PC-3 (cell line): ENCODE measurements around the gene CCNI2. TPM values are rescaled to one million over a fixed set of nuclear protein-coding genes. Genes with fewer than 3 reads are reported as not detected.

Experiments used
- ATAC-seq: fragments of 200-7000 bp; cut with Tn5 transposase; 2 replicates; pipeline ENCODE4 v1.9.1; 2020; ENCODE audit warnings: mild to moderate bottlenecking, moderate library complexity
- BruUV-seq: library from RNA; stranded (reverse); fragments of 400-500 nt; replicated peaks from 2 replicates; lab custom pipeline; 2021; lab: Mats Ljungman, UMichigan
- CTCF ChIA-PET: fragments of 300-600 bp; sonication (Branson Sonifier 250); formaldehyde crosslinking; loops from one replicate; lab custom pipeline; 2022; ENCODE audit warnings: antibody characterized with exemption; lab: Charles Lee
- POLR2A ChIA-PET: fragments of 300-600 bp; sonication (Branson Sonifier 250); formaldehyde crosslinking; loops from one replicate; lab custom pipeline; 2022; ENCODE audit warnings: antibody characterized with exemption; ENCODE audit not compliant: unreplicated experiment; lab: Charles Lee
- DNase-seq: peaks from one replicate; pipeline ENCODE4 v3.0.0-alpha.2; 2015
- H2AFZ ChIP-seq: fragments of 300-600 bp; sonication (generic); 2 replicates; pipeline ENCODE4 v1.6.0; 2016; ENCODE audit warnings: antibody characterized with exemption, low read length
- H3F3A ChIP-seq: fragments of 300-600 bp; sonication (generic); one replicate; pipeline ENCODE4 v1.6.0; 2017; ENCODE audit warnings: antibody characterized with exemption, low read length, control low read depth, mild to moderate bottlenecking; ENCODE audit not compliant: unreplicated experiment
- H3K27ac ChIP-seq: fragments of 300-600 bp; sonication (generic); 2 replicates; pipeline ENCODE4 v1.5.1; 2016; ENCODE audit warnings: mild to moderate bottlenecking, low read length
- H3K27me3 ChIP-seq: fragments of 300-600 bp; sonication (generic); 2 replicates; pipeline ENCODE4 v1.6.1; 2016; ENCODE audit warnings: low read length, mixed read lengths
- H3K36me3 ChIP-seq: fragments of 300-600 bp; sonication (generic); 2 replicates; pipeline ENCODE4 v1.6.1; 2016; ENCODE audit warnings: low read depth, mixed run types, low read length, mixed read lengths
- H3K4me1 ChIP-seq: fragments of 300-600 bp; sonication (generic); 2 replicates; pipeline ENCODE4 v1.5.1; 2016; ENCODE audit warnings: low read length; ENCODE audit not compliant: insufficient read depth
- H3K4me2 ChIP-seq: fragments of 300-600 bp; sonication (generic); 2 replicates; pipeline ENCODE4 v1.6.0; 2016; ENCODE audit warnings: low read length
- H3K4me3 ChIP-seq: fragments of 300-600 bp; sonication (generic); 2 replicates; pipeline ENCODE4 v1.5.1; 2016; ENCODE audit warnings: mild to moderate bottlenecking, low read length, mixed read lengths
- H3K79me2 ChIP-seq: fragments of 300-600 bp; sonication (generic); 2 replicates; pipeline ENCODE4 v1.6.1; 2017; ENCODE audit warnings: low read length, mixed read lengths
- H3K9ac ChIP-seq: fragments of 300-600 bp; sonication (generic); 2 replicates; pipeline ENCODE4 v1.6.0; 2016; ENCODE audit warnings: mild to moderate bottlenecking, low read length
- H3K9me2 ChIP-seq: fragments of 300-600 bp; sonication (generic); replicated peaks from 2 replicates; pipeline ENCODE4 v1.6.1; 2016; ENCODE audit warnings: mixed run types, low read length, mixed read lengths
- H3K9me3 ChIP-seq: fragments of 300-600 bp; sonication (generic); 2 replicates; pipeline ENCODE4 v1.6.1; 2016; ENCODE audit warnings: low read length, mixed read lengths
- H4K20me1 ChIP-seq: fragments of 300-600 bp; sonication (generic); 2 replicates; pipeline ENCODE4 v1.6.1; 2016; ENCODE audit warnings: low read length, mixed read lengths
- EZH2 ChIP-seq: fragments of 300-600 bp; sonication (generic); IDR thresholded peaks from one replicate; pipeline ENCODE4 v1.6.1; 2017; ENCODE audit warnings: antibody characterized with exemption, mild to moderate bottlenecking, low read length; ENCODE audit not compliant: unreplicated experiment
- EZH2phosphoT487 ChIP-seq: fragments of 300-600 bp; sonication (generic); IDR thresholded peaks from 2 replicates; pipeline ENCODE4 v1.6.1; 2018; ENCODE audit warnings: mild to moderate bottlenecking, antibody characterized with exemption, low read length, borderline replicate concordance
- intact Hi-C: fragments of 100-400 bp; cut with micrococcal nuclease; formaldehyde crosslinking; loops from 2 replicates; pipeline ENCODE4 v1.9.0; 2023
- total RNA-seq: library from RNA; depleted of rRNA; stranded (reverse); fragments of >200 nt; gene quantifications from 2 replicates; pipeline ENCODE4 v1.2.3, GENCODE V29; 2014
- TF ChIP-seq, protein P1 (sequence below): fragments of 300-600 bp; sonication (generic); conservative IDR thresholded peaks from 2 replicates; pipeline ENCODE4 v1.5.1; 2017; ENCODE audit warnings: antibody characterized with exemption, low read depth, mild to moderate bottlenecking, low read length

Gene CCNI2
- total RNA-seq, 1 experiment from 2014 or later, result not detected

- no peak overlapping the region for H3K27ac ChIP-seq
- intact Hi-C loops, result no loop called here
- no peak for DNase-seq
- no peaks in the 10 kb centered on the region for H3K4me1 ChIP-seq
- H3K9me2 ChIP-seq, result no peaks in the 10 kb centered on the region
- no peaks in the 10 kb centered on the region for H3K36me3 ChIP-seq
- no peak overlapping the region for H3K4me3 ChIP-seq
- TF ChIP-seq EZH2phosphoT487 (no peak), EZH2 (no peak)
- TF ChIP-seq, protein P1, sequence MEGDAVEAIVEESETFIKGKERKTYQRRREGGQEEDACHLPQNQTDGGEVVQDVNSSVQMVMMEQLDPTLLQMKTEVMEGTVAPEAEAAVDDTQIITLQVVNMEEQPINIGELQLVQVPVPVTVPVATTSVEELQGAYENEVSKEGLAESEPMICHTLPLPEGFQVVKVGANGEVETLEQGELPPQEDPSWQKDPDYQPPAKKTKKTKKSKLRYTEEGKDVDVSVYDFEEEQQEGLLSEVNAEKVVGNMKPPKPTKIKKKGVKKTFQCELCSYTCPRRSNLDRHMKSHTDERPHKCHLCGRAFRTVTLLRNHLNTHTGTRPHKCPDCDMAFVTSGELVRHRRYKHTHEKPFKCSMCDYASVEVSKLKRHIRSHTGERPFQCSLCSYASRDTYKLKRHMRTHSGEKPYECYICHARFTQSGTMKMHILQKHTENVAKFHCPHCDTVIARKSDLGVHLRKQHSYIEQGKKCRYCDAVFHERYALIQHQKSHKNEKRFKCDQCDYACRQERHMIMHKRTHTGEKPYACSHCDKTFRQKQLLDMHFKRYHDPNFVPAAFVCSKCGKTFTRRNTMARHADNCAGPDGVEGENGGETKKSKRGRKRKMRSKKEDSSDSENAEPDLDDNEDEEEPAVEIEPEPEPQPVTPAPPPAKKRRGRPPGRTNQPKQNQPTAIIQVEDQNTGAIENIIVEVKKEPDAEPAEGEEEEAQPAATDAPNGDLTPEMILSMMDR, result no peak
- H3K4me2 ChIP-seq, result no peak overlapping the region
- ChIA-PET POLR2A (no interaction called here), CTCF (no interaction called here)
- H4K20me1 ChIP-seq, result no peaks in the 10 kb centered on the region
- H3K9ac ChIP-seq, result no peak overlapping the region
- no peaks in the 10 kb centered on the region for H3K27me3 ChIP-seq
- BruUV-seq, result no TSS peak
- H3K9me3 ChIP-seq, result no peaks in the 10 kb centered on the region
- H3K79me2 ChIP-seq, result no peaks in the 10 kb centered on the region
- no peak for ATAC-seq
- no peaks in the 10 kb centered on the region for H3F3A ChIP-seq
- no peak overlapping the region for H2AFZ ChIP-seq
Observed at GRCh38 chr5:132744659-132745058, 2.6 kb upstream of the CCNI2 start.

DNA sequence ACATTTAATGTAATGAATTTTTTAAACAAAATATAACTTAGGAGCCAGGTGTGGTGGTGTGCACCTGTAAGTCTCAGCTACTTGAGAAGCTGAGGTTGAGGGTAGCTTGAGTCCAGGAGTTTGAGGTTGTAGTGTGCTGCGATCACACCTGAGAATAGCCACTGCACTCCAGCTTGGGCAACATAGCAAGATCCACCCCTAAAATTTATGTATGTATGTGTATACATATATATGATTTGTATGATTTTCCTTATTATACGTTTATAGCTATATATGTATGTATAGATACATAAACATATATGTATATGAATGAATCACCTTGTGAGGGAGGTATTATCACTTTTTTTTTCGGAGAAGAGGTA, 653 bp upstream of the CCNI2 start:
- DNase-seq, result no peak

More for the DNA sequence above, 653 bp upstream of the CCNI2 start:
- no peaks in the 10 kb centered on the region for H4K20me1 ChIP-seq
- TF ChIP-seq, protein P1, result no peak
- TF ChIP-seq EZH2phosphoT487 (no peak), EZH2 (no peak)
- no peaks in the 10 kb centered on the region for H3K79me2 ChIP-seq
- ChIA-PET CTCF (no interaction called here), POLR2A (no interaction called here)
- no peak overlapping the region for H3K4me3 ChIP-seq
- H3K4me2 ChIP-seq, result no peak overlapping the region
- no peak for ATAC-seq
- no peaks in the 10 kb centered on the region for H3K27me3 ChIP-seq
- H3K9me3 ChIP-seq, result no peaks in the 10 kb centered on the region
- no peak overlapping the region for H2AFZ ChIP-seq
- intact Hi-C loops, result no loop called here
- no peaks in the 10 kb centered on the region for H3K36me3 ChIP-seq
- H3F3A ChIP-seq, result no peaks in the 10 kb centered on the region
- H3K9ac ChIP-seq, result no peak overlapping the region
- no peaks in the 10 kb centered on the region for H3K4me1 ChIP-seq
- no peak overlapping the region for H3K27ac ChIP-seq
- no TSS peak for BruUV-seq
- H3K9me2 ChIP-seq, result no peaks in the 10 kb centered on the region
